Keratinocyte (primary cell): ENCODE data around the gene LCORL.

ENCODE experiments used
- CTCF ChIP-seq, 3 experiments: IDR thresholded peaks in 1 of 3; conservative IDR thresholded peaks in 1 of 3; optimal IDR thresholded peaks in 1 of 3; 2 replicates in 2 of 3; 3 replicates in 1 of 3; pipeline versions ENCODE3 to v1.5.1; 2011; ENCODE audit warnings: low read length in 3 of 3, mild to moderate bottlenecking in 3 of 3, moderate library complexity in 2 of 3, control low read depth in 1 of 3, inconsistent platforms in 1 of 3; ENCODE audit not compliant: insufficient read depth in 2 of 3; ENCODE audit errors: extremely low read depth in 1 of 3
- EZH2 ChIP-seq: IDR thresholded peaks from one replicate; pipeline ENCODE4 v1.6.1; 2012; ENCODE audit warnings: inconsistent platforms, mild to moderate bottlenecking, low read length, moderate library complexity

- TF ChIP-seq EZH2 (no peak), CTCF (optimal IDR thresholded peaks at IDR 0.05 in 1 of 3, IDR thresholded peaks at IDR 0.05 in 1 of 3, conservative IDR thresholded peaks at IDR 0.05 in 1 of 3; ENCODE audit: extremely low read depth in 1 of 3, insufficient read depth in 2 of 3, low read length in 3 of 3) (no peak)
Measured at GRCh38 chr4:17930256-17930655, 91.3 kb downstream of the LCORL start.
